Ovary (tissue), 3 donors: ENCODE measurements around the gene FLVCR2.

Experiments
- POLR2A ChIP-seq: fragments of 450-650 bp; IDR thresholded peaks from one replicate; pipeline ENCODE4 v1.6.1; 2017; ENCODE audit warnings: antibody characterized with exemption, mild to moderate bottlenecking, moderate library complexity
- TF ChIP-seq, protein P1 (sequence below), 3 donors: fragments of 450-650 bp in 2 of 3; fragments of 200-600 bp in 1 of 3; IDR thresholded peaks; one replicate each; pipeline versions ENCODE4 v1.5.1 to v1.8.0; 2016 to 2022; ENCODE audit warnings: antibody characterized with exemption in 3 of 3, mild to moderate bottlenecking in 1 of 3
- donor health status: DM: no; HTN: no; CAD: no.

DNA sequence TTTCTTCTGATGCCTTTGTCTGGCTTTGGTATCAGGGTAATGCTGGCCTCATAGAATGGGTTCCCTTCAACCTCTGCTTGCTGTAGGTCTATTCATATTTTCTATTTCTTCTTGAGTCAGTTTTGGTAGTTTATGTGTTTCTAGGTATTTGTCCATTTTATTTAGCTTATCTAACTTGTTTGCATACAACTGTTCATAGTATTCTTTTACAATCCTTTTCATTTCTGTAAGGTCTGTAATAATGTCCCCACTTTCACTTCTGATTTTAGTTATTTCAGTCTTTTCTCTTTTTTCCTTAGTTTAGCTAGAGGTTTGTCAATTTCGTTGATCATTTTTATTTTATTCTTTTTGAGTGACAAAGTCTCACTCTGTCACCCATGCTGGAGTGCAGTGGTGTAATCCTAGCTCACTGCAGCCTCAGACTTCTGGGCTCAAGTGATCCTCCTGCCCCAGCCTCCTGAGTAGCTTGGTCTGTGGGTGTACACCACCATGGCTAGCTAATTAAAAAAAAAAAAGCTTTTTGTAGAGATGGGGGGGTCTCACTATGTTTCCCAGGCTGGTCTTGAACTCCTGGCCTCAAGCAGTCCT, 94.3 kb downstream of the FLVCR2 start:
- no peak for TF ChIP-seq POLR2A
- TF ChIP-seq, protein P1, sequence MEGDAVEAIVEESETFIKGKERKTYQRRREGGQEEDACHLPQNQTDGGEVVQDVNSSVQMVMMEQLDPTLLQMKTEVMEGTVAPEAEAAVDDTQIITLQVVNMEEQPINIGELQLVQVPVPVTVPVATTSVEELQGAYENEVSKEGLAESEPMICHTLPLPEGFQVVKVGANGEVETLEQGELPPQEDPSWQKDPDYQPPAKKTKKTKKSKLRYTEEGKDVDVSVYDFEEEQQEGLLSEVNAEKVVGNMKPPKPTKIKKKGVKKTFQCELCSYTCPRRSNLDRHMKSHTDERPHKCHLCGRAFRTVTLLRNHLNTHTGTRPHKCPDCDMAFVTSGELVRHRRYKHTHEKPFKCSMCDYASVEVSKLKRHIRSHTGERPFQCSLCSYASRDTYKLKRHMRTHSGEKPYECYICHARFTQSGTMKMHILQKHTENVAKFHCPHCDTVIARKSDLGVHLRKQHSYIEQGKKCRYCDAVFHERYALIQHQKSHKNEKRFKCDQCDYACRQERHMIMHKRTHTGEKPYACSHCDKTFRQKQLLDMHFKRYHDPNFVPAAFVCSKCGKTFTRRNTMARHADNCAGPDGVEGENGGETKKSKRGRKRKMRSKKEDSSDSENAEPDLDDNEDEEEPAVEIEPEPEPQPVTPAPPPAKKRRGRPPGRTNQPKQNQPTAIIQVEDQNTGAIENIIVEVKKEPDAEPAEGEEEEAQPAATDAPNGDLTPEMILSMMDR (IDR thresholded peaks at IDR 0.05): no peak
